ENCODE results near the gene MELTF. TPM values are rescaled to one million over a fixed set of nuclear protein-coding genes. Genes with fewer than 3 reads are reported as not detected.
"Not testable (repeated sequence)": the region's sequence is repeated elsewhere in the genome, so short reads cannot be mapped to it uniquely, and the experiment has no call there.

MELTF gene
- total and polyA plus RNA-seq, 9 of the 15 experiments (the other 6 are each of a cell fraction or from before 2014, with no cell fraction given): 0.35 to 10.5 (median 4.5) TPM

GRCh38 chr3:197051637-197052036 is 22.0 kb upstream of the MELTF start:
- ATAC-seq; FAIRE-seq; H3K9ac ChIP-seq (ENCODE audit: insufficient read depth in 1 of 2, low read depth in 2 of 2, low read length in 2 of 2); H3K9me3 ChIP-seq (replicated peaks; ENCODE audit: control insufficient read depth, insufficient read depth, low read depth, low read length); H3K9me1 ChIP-seq (ENCODE audit: control insufficient read depth, insufficient read depth, low read length); H3K79me2 ChIP-seq (ENCODE audit: control insufficient read depth, insufficient read depth, low read length); H3K4me2 ChIP-seq (ENCODE audit: insufficient read depth, low read length); BruUV-seq (replicated peaks); H4K20me1 ChIP-seq (replicated peaks; ENCODE audit: control insufficient read depth, insufficient read depth, low read length); in situ Hi-C loops (cut with MboI); H3K4me1 ChIP-seq (replicated peaks in 1 of 2; ENCODE audit: control insufficient read depth in 2 of 2, insufficient read depth in 2 of 2, low read length in 2 of 2); DNase-seq (ENCODE audit: extremely low read depth in 1 of 4, low spot score in 3 of 4); H3K27ac ChIP-seq (ENCODE audit: extremely low read depth, low read depth, low read length); H3K4me3 ChIP-seq; H2AFZ ChIP-seq (ENCODE audit: low read depth, low read length); H3K27me3 ChIP-seq (ENCODE audit: control insufficient read depth in 2 of 2, insufficient read depth in 2 of 2, low read length in 2 of 2); CTCF ChIA-PET (ENCODE audit: low intra/inter-chr PET ratio); POLR2A ChIA-PET; intact Hi-C loops (cut with micrococcal nuclease): not testable (repeated sequence)
- 100% methylated on average over 4 of the region's 6 CpGs for WGBS (ENCODE audit: insufficient coverage, low coverage, missing lambda C conversion rate)
- H3K36me3 ChIP-seq (ENCODE audit: control insufficient read depth, insufficient read depth, low read length): peaks cover 29% of the 10 kb centered on the region

DNA sequence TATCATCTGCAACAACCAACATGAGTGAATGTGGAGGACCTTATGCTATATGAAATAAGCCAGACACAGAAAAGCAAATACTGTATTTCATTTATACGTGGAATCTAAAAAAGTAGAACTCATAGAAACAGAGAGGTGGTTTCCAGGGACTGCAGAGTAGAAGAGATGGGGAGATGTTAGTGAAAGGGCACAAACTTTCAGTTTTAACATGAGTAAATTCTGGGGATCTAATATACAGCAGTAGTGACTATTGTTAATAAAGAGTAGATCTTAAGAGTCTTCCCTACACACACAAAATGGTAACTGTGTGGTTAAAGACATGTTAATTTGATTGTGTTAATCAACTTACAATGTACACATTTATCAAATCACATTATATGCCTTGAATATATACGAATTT is 20.9 kb upstream of the MELTF start:
- intact Hi-C loops (cut with micrococcal nuclease) (no loop called here), in situ Hi-C loops (cut with MboI) (no loop called here)
- Histone ChIP-seq H3K27me3 (ENCODE audit: control insufficient read depth in 2 of 2, insufficient read depth in 2 of 2, low read length in 2 of 2) (no peaks in the 10 kb centered on the region), H3K9ac (ENCODE audit: insufficient read depth in 1 of 2, low read depth in 2 of 2, low read length in 2 of 2) (no peak overlapping the region), H3K4me2 (ENCODE audit: insufficient read depth, low read length) (no peak overlapping the region), H3K4me1 (replicated peaks in 1 of 2; ENCODE audit: control insufficient read depth in 2 of 2, insufficient read depth in 2 of 2, low read length in 2 of 2) (no peaks in the 10 kb centered on the region), H3K9me1 (ENCODE audit: control insufficient read depth, insufficient read depth, low read length) (no peaks in the 10 kb centered on the region), H3K79me2 (ENCODE audit: control insufficient read depth, insufficient read depth, low read length) (no peaks in the 10 kb centered on the region), H4K20me1 (replicated peaks; ENCODE audit: control insufficient read depth, insufficient read depth, low read length) (no peaks in the 10 kb centered on the region), H2AFZ (ENCODE audit: low read depth, low read length) (no peak overlapping the region), H3K4me3 (no peak overlapping the region), H3K9me3 (replicated peaks; ENCODE audit: control insufficient read depth, insufficient read depth, low read depth, low read length) (no peaks in the 10 kb centered on the region), H3K27ac (ENCODE audit: extremely low read depth, low read depth, low read length) (no peak overlapping the region), H3K36me3 (ENCODE audit: control insufficient read depth, insufficient read depth, low read length) (peaks cover 28% of the 10 kb centered on the region)
- POLR2A ChIA-PET: interaction anchor here (0.6 kb wide), 1 partner anchor 46 kb away, joined by 3 read pairs; no protein-coding TSS in a partner anchor
- DNase-seq (ENCODE audit: extremely low read depth in 1 of 4, low spot score in 3 of 4) (no peak), ATAC-seq (no peak), FAIRE-seq (no peak)
- no peak for TF ChIP-seq ZFP36 (IDR thresholded peaks at IDR 0.05; ENCODE audit: low read depth, low read length, partially characterized antibody)
- TF ChIP-seq RBM34 (IDR thresholded peaks at IDR 0.05; ENCODE audit: borderline replicate concordance, insufficient read depth, low read length): no peak
- no peak for TF ChIP-seq ZNF212 (CRISPR knock-in tag; IDR thresholded peaks at IDR 0.05)
- no peak for TF ChIP-seq KLF1 (tag; IDR thresholded peaks at IDR 0.05)
- no peak for TF ChIP-seq RBM17 (IDR thresholded peaks at IDR 0.05; ENCODE audit: borderline replicate concordance, low read depth, low read length)
- no peak for TF ChIP-seq FOXO4 (CRISPR knock-in tag; IDR thresholded peaks at IDR 0.05)
- TF ChIP-seq LCOR (CRISPR knock-in tag; IDR thresholded peaks at IDR 0.05): no peak
- no peak for TF ChIP-seq CBX5 (IDR thresholded peaks at IDR 0.05; ENCODE audit: borderline replicate concordance, low read depth)
- TF ChIP-seq PRPF4 (IDR thresholded peaks at IDR 0.05; ENCODE audit: insufficient read depth, low read depth, low read length, poor library complexity, severe bottlenecking): no peak
- no TSS peak for BruUV-seq (replicated peaks)
- WGBS (ENCODE audit: insufficient coverage, low coverage, missing lambda C conversion rate): 66% methylated on average over 2 of the region's 2 CpGs
- CTCF ChIA-PET (ENCODE audit: low intra/inter-chr PET ratio): no interaction called here

Measured in K562 (cell line).